ENCODE data around the gene DENND2A.

DENND2A gene

DNA sequence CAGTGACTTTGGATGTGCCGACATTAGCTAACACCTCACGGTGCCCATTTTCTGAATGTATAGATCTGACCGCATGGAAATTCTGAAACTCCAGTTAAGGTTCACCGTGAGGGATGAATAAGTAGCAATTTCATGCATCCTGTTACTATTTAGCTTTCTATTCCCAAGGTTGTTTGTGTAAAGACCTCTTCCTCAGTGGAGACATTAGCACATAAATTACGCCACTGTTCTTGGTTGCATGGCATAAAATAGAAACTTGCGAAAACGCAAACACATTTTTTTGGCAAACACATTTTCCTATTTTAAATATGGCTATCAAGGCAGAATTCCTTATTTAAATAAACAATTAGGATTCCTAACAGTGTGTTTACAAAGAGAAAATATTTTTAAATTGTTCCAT is 36.5 kb downstream of the DENND2A start:
- Histone ChIP-seq H3K56ac (ENCODE audit: low read length) (no peak overlapping the region), H3K79me1 (ENCODE audit: low read length) (no peaks in the 10 kb centered on the region), H3K18ac (ENCODE audit: low read length) (no peak overlapping the region), H4K8ac (ENCODE audit: low read depth, low read length) (no peak overlapping the region), H3K9ac (ENCODE audit: low read length) (no peak overlapping the region), H3K4me2 (ENCODE audit: low read length) (no peak overlapping the region), H2BK15ac (replicated peaks; ENCODE audit: low read depth) (no peak overlapping the region), H3K27me3 (ENCODE audit: insufficient read depth, low read length, poor library complexity) (no peaks in the 10 kb centered on the region), H4K5ac (ENCODE audit: low read length) (no peak overlapping the region), H3K36me3 (ENCODE audit: control insufficient read depth, insufficient read depth, low read length) (no peaks in the 10 kb centered on the region), H3K79me2 (ENCODE audit: control insufficient read depth, insufficient read depth, low read length) (no peaks in the 10 kb centered on the region), H3K4ac (ENCODE audit: low read depth, low read length) (no peak overlapping the region), H2BK5ac (ENCODE audit: low read length) (no peak overlapping the region), H3K27ac (ENCODE audit: low read depth, low read length) (no peak overlapping the region), H2BK120ac (ENCODE audit: low read depth, low read length) (no peak overlapping the region), H2AK5ac (ENCODE audit: low read length) (no peak overlapping the region), H3K4me1 (ENCODE audit: control insufficient read depth, low read depth, low read length) (no peaks in the 10 kb centered on the region), H3K4me3 (ENCODE audit: low read length) (no peak overlapping the region), H3K23ac (ENCODE audit: low read length) (no peak overlapping the region)
- no peak for DNase-seq
- WGBS (ENCODE audit: extremely low coverage, insufficient coverage, low lambda C conversion rate), result no CpG with 5 or more reads among the region's 7 CpGs

DNA sequence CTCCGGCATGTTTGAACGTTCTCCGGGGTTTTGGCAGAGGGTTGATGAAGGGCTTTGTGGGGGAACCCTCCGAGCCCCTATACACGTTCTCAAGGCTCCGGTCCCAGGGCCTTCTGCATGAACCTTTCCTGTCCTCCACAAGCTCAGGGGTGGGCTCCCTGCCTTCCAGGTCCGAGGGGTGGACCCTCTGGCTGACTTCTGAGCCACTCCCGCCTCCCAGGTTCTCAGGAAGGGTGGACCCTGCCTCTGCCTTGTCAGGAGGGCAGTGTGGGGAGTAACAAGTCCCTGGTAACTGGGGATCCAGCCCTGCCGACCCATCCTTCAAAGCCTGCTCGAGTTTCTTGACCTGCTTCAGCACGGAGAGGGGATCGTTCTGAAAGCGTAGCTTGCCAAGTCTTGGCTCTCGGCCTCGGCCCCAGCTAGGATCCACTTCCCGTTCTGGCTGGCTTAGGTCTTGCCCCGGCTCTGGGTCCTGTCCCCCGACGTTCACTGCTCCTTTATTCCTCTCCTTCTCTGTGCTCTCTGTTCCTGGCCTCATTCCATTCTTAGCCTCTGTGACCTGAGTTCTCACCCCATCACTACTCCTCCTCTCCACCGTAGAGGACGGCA is 38.9 kb downstream of the DENND2A start:
- Histone ChIP-seq H3K4me1 (ENCODE audit: control insufficient read depth, low read depth, low read length) (no peaks in the 10 kb centered on the region), H3K79me1 (ENCODE audit: low read length) (no peaks in the 10 kb centered on the region), H4K5ac (ENCODE audit: low read length) (no peak overlapping the region), H2BK15ac (replicated peaks; ENCODE audit: low read depth) (no peak overlapping the region), H2BK5ac (ENCODE audit: low read length) (no peak overlapping the region), H3K4me2 (ENCODE audit: low read length) (no peak overlapping the region), H3K27me3 (ENCODE audit: insufficient read depth, low read length, poor library complexity) (no peaks in the 10 kb centered on the region), H3K4ac (ENCODE audit: low read depth, low read length) (no peak overlapping the region), H3K56ac (ENCODE audit: low read length) (no peak overlapping the region), H3K18ac (ENCODE audit: low read length) (no peak overlapping the region), H3K9ac (ENCODE audit: low read length) (no peak overlapping the region), H3K23ac (ENCODE audit: low read length) (no peak overlapping the region), H3K79me2 (ENCODE audit: control insufficient read depth, insufficient read depth, low read length) (no peaks in the 10 kb centered on the region), H2AK5ac (ENCODE audit: low read length) (no peak overlapping the region), H3K36me3 (ENCODE audit: control insufficient read depth, insufficient read depth, low read length) (no peaks in the 10 kb centered on the region), H4K8ac (ENCODE audit: low read depth, low read length) (no peak overlapping the region), H3K27ac (ENCODE audit: low read depth, low read length) (no peak overlapping the region), H2BK120ac (ENCODE audit: low read depth, low read length) (no peak overlapping the region), H3K4me3 (ENCODE audit: low read length) (no peak overlapping the region)
- no CpG with 5 or more reads among the region's 21 CpGs for WGBS (ENCODE audit: extremely low coverage, insufficient coverage, low lambda C conversion rate)
- DNase-seq, result no peak

- H3K4ac ChIP-seq (ENCODE audit: low read depth, low read length), result no peak overlapping the region
- H4K5ac ChIP-seq (ENCODE audit: low read length), result no peak overlapping the region
- no peaks in the 10 kb centered on the region for H3K4me1 ChIP-seq (ENCODE audit: control insufficient read depth, low read depth, low read length)
- H3K27ac ChIP-seq (ENCODE audit: low read depth, low read length), result no peak overlapping the region
- H3K18ac ChIP-seq (ENCODE audit: low read length), result no peak overlapping the region
- H2BK120ac ChIP-seq (ENCODE audit: low read depth, low read length), result no peak overlapping the region
- no peak for DNase-seq
- H3K27me3 ChIP-seq (ENCODE audit: insufficient read depth, low read length, poor library complexity), result no peaks in the 10 kb centered on the region
- H2BK5ac ChIP-seq (ENCODE audit: low read length), result no peak overlapping the region
- H4K8ac ChIP-seq (ENCODE audit: low read depth, low read length), result no peak overlapping the region
- H3K23ac ChIP-seq (ENCODE audit: low read length), result no peak overlapping the region
- no peak overlapping the region for H3K4me2 ChIP-seq (ENCODE audit: low read length)
- H3K79me1 ChIP-seq (ENCODE audit: low read length), result no peaks in the 10 kb centered on the region
- no peak overlapping the region for H3K9ac ChIP-seq (ENCODE audit: low read length)
- WGBS (ENCODE audit: extremely low coverage, insufficient coverage, low lambda C conversion rate), result no CpG with 5 or more reads among the region's 3 CpGs
- no peak overlapping the region for H3K4me3 ChIP-seq (ENCODE audit: low read length)
- H3K36me3 ChIP-seq (ENCODE audit: control insufficient read depth, insufficient read depth, low read length), result no peaks in the 10 kb centered on the region
- no peak overlapping the region for H2AK5ac ChIP-seq (ENCODE audit: low read length)
- H3K79me2 ChIP-seq (ENCODE audit: control insufficient read depth, insufficient read depth, low read length), result no peaks in the 10 kb centered on the region
- H3K56ac ChIP-seq (ENCODE audit: low read length), result no peak overlapping the region
- no peak overlapping the region for H2BK15ac ChIP-seq (replicated peaks; ENCODE audit: low read depth)
These were observed 40.3 kb downstream of the DENND2A start for GRCh38 chr7:140600341-140600740.

DNA sequence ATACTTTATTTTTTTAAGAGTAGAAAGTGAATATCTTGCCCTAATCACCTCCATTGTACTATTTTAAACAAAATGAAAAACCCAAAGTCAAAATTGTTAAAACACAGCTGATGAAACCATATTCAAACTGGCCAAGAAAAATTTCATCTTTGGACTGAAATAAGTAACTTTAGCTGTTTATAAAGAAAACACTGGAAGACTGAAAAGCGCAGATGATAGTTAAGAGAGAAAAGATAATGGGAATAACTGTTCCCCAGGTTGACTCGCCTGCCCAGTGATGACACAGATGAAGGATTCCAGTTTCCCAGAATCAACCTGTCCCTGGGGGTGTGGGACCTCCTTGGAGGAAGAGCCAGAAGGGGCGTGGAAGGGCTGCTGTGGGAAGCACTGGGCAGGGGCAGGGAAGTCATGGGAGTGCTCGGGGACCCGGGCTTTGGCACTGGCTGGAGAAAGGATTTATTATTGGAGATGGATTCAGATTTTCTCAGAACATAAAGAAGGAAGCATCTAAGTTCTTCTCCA is 43.1 kb downstream of the DENND2A start:
- no peak overlapping the region for H3K27ac ChIP-seq (ENCODE audit: low read depth, low read length)
- H3K79me1 ChIP-seq (ENCODE audit: low read length), result no peaks in the 10 kb centered on the region
- H3K9ac ChIP-seq (ENCODE audit: low read length), result no peak overlapping the region
- no peaks in the 10 kb centered on the region for H3K79me2 ChIP-seq (ENCODE audit: control insufficient read depth, insufficient read depth, low read length)
- no peaks in the 10 kb centered on the region for H3K4me1 ChIP-seq (ENCODE audit: control insufficient read depth, low read depth, low read length)
- no peak overlapping the region for H4K5ac ChIP-seq (ENCODE audit: low read length)
- no peak for DNase-seq
- H3K4ac ChIP-seq (ENCODE audit: low read depth, low read length), result no peak overlapping the region
- WGBS (ENCODE audit: extremely low coverage, insufficient coverage, low lambda C conversion rate), result no CpG with 5 or more reads among the region's 5 CpGs
- no peak overlapping the region for H3K18ac ChIP-seq (ENCODE audit: low read length)
- no peak overlapping the region for H3K56ac ChIP-seq (ENCODE audit: low read length)
- no peak overlapping the region for H3K4me2 ChIP-seq (ENCODE audit: low read length)
- H2BK120ac ChIP-seq (ENCODE audit: low read depth, low read length), result no peak overlapping the region
- no peak overlapping the region for H2AK5ac ChIP-seq (ENCODE audit: low read length)
- no peak overlapping the region for H4K8ac ChIP-seq (ENCODE audit: low read depth, low read length)
- no peak overlapping the region for H2BK15ac ChIP-seq (replicated peaks; ENCODE audit: low read depth)
- no peak overlapping the region for H3K23ac ChIP-seq (ENCODE audit: low read length)
- no peak overlapping the region for H3K4me3 ChIP-seq (ENCODE audit: low read length)
- no peaks in the 10 kb centered on the region for H3K27me3 ChIP-seq (ENCODE audit: insufficient read depth, low read length, poor library complexity)
- H3K36me3 ChIP-seq (ENCODE audit: control insufficient read depth, insufficient read depth, low read length), result no peaks in the 10 kb centered on the region
- no peak overlapping the region for H2BK5ac ChIP-seq (ENCODE audit: low read length)

- WGBS (ENCODE audit: extremely low coverage, insufficient coverage, low lambda C conversion rate), result no CpG with 5 or more reads among the region's 7 CpGs
- H3K79me1 ChIP-seq (ENCODE audit: low read length), result no peaks in the 10 kb centered on the region
- no peak overlapping the region for H2AK5ac ChIP-seq (ENCODE audit: low read length)
- H3K4me2 ChIP-seq (ENCODE audit: low read length), result no peak overlapping the region
- no peaks in the 10 kb centered on the region for H3K79me2 ChIP-seq (ENCODE audit: control insufficient read depth, insufficient read depth, low read length)
- no peak overlapping the region for H2BK120ac ChIP-seq (ENCODE audit: low read depth, low read length)
- no peak overlapping the region for H4K5ac ChIP-seq (ENCODE audit: low read length)
- no peak overlapping the region for H3K4ac ChIP-seq (ENCODE audit: low read depth, low read length)
- H3K9ac ChIP-seq (ENCODE audit: low read length), result no peak overlapping the region
- H3K4me1 ChIP-seq (ENCODE audit: control insufficient read depth, low read depth, low read length), result no peaks in the 10 kb centered on the region
- DNase-seq, result no peak
- no peaks in the 10 kb centered on the region for H3K36me3 ChIP-seq (ENCODE audit: control insufficient read depth, insufficient read depth, low read length)
- no peak overlapping the region for H2BK15ac ChIP-seq (replicated peaks; ENCODE audit: low read depth)
- no peak overlapping the region for H3K56ac ChIP-seq (ENCODE audit: low read length)
- H3K18ac ChIP-seq (ENCODE audit: low read length), result no peak overlapping the region
- H3K27ac ChIP-seq (ENCODE audit: low read depth, low read length), result no peak overlapping the region
- H3K27me3 ChIP-seq (ENCODE audit: insufficient read depth, low read length, poor library complexity), result no peaks in the 10 kb centered on the region
- H3K23ac ChIP-seq (ENCODE audit: low read length), result no peak overlapping the region
- no peak overlapping the region for H3K4me3 ChIP-seq (ENCODE audit: low read length)
- H2BK5ac ChIP-seq (ENCODE audit: low read length), result no peak overlapping the region
- no peak overlapping the region for H4K8ac ChIP-seq (ENCODE audit: low read depth, low read length)
These were observed 43.8 kb downstream of the DENND2A start for GRCh38 chr7:140596519-140597427.

Measured in mesendoderm (in vitro differentiated cells).